ENCODE measurements around the gene HSD11B2.

Gene HSD11B2

GRCh38 chr16:67435758-67436164 is 4.8 kb downstream of the HSD11B2 start:
- no peak for DNase-seq (ENCODE audit: low read depth)

GRCh38 chr16:67436640-67437193 is 5.8 kb downstream of the HSD11B2 start:
- no peak for DNase-seq (ENCODE audit: low read depth)

- no peak for DNase-seq (ENCODE audit: low read depth)
Observed at GRCh38 chr16:67437513-67437912, 6.6 kb downstream of the HSD11B2 start.

GRCh38 chr16:67438098-67438791 is 7.3 kb downstream of the HSD11B2 start:
- no peak for DNase-seq (ENCODE audit: low read depth)

- no peak for DNase-seq (ENCODE audit: low read depth)
Observed at GRCh38 chr16:67438824-67439393, 8.0 kb downstream of the HSD11B2 start.

- DNase-seq (ENCODE audit: low read depth) = no peak
Observed at GRCh38 chr16:67441271-67441753, 10.4 kb downstream of the HSD11B2 start.

GRCh38 chr16:67441907-67442306 is 11.0 kb downstream of the HSD11B2 start:
- DNase-seq (ENCODE audit: low read depth) = no peak

- DNase-seq (ENCODE audit: low read depth) = no peak
Observed at GRCh38 chr16:67442581-67443255, 11.8 kb downstream of the HSD11B2 start.

- DNase-seq (ENCODE audit: low read depth) = no peak
Observed at GRCh38 chr16:67443265-67443664, 12.3 kb downstream of the HSD11B2 start.

- DNase-seq (ENCODE audit: low read depth) = peak; percentile 40
Observed at GRCh38 chr16:67444259-67445125, 13.6 kb downstream of the HSD11B2 start.

GRCh38 chr16:67445126-67445426 is 14.2 kb downstream of the HSD11B2 start:
- no peak for DNase-seq (ENCODE audit: low read depth)

GRCh38 chr16:67445441-67445912 is 14.6 kb downstream of the HSD11B2 start:
- no peak for DNase-seq (ENCODE audit: low read depth)

- DNase-seq (ENCODE audit: low read depth) = peak; percentile 44
Observed at GRCh38 chr16:67445913-67446907, 15.3 kb downstream of the HSD11B2 start.

GRCh38 chr16:67446968-67447507 is 16.1 kb downstream of the HSD11B2 start:
- DNase-seq (ENCODE audit: low read depth) = peak; percentile 50

- DNase-seq (ENCODE audit: low read depth) = no peak
Observed at GRCh38 chr16:67447508-67448076, 16.7 kb downstream of the HSD11B2 start.

GRCh38 chr16:67448580-67448979 is 17.7 kb downstream of the HSD11B2 start:
- DNase-seq (ENCODE audit: low read depth) = no peak

GRCh38 chr16:67449336-67449735 is 18.4 kb downstream of the HSD11B2 start:
- no peak for DNase-seq (ENCODE audit: low read depth)

GRCh38 chr16:67449739-67450138 is 18.8 kb downstream of the HSD11B2 start:
- DNase-seq (ENCODE audit: low read depth) = no peak

GRCh38 chr16:67451061-67451703 is 20.3 kb downstream of the HSD11B2 start:
- DNase-seq (ENCODE audit: low read depth) = no peak
